ENCODE data around the gene SLC2A4RG. TPM values are rescaled to one million over a fixed set of nuclear protein-coding genes. Genes with fewer than 3 reads are reported as not detected.
A peak's percentile ranks its signal among the peaks of the same experiment; 100 is the strongest.

The SLC2A4RG gene
- total and polyA plus RNA-seq, 2 of the 4 experiments (the other 2 are of a cell fraction): 5.0 to 50.3 TPM

- Histone ChIP-seq H2AK9ac (replicated peaks; ENCODE audit: low read depth, low read length, poor library complexity) (peak overlapping the region; percentile 72), H4K8ac (ENCODE audit: low read depth in 2 of 2, low read length in 2 of 2) (no peak overlapping the region), H2BK5ac (ENCODE audit: low read depth, low read length, poor library complexity, severe bottlenecking) (no peak overlapping the region), H2BK20ac (ENCODE audit: low read depth, low read length) (no peak overlapping the region), H3K18ac (ENCODE audit: low read depth, low read length) (no peak overlapping the region), H2BK120ac (ENCODE audit: low read depth, low read length) (no peak overlapping the region), H3K4me3 (ENCODE audit: insufficient read depth, low read depth, low read length) (no peak overlapping the region), H3K27me3 (ENCODE audit: control insufficient read depth, insufficient read depth, low read length) (no peaks in the 10 kb centered on the region), H3K36me3 (ENCODE audit: control insufficient read depth, insufficient read depth, low read length) (peaks cover 13% of the 10 kb centered on the region; the same call in 1 of the 2 replicates), H3K27ac (ENCODE audit: insufficient read depth, low read length) (no peak overlapping the region), H2BK15ac (ENCODE audit: low read depth, low read length) (no peak overlapping the region), H3K4me2 (ENCODE audit: low read depth, low read length) (no peak overlapping the region), H2AFZ (replicated peaks; ENCODE audit: low read length, poor library complexity) (no peak overlapping the region), H3K9me1 (ENCODE audit: insufficient read depth, low read length) (no peaks in the 10 kb centered on the region), H3K9ac (ENCODE audit: low read depth, low read length) (no peak overlapping the region), H3K23ac (ENCODE audit: low read depth, low read length) (no peak overlapping the region), H3K4ac (ENCODE audit: low read depth, low read length) (no peak overlapping the region), H3K9me3 (ENCODE audit: control insufficient read depth, insufficient read depth, low read length) (no peaks in the 10 kb centered on the region), H4K91ac (ENCODE audit: insufficient read depth, low read depth, low read length) (no peak overlapping the region), H3K4me1 (ENCODE audit: control insufficient read depth, insufficient read depth, low read length) (peaks cover 21% of the 10 kb centered on the region), H3K56ac (ENCODE audit: extremely low read depth, insufficient read depth, low read length) (no peak overlapping the region), H4K20me1 (ENCODE audit: insufficient read depth, low read length) (no peaks in the 10 kb centered on the region), H2AK5ac (ENCODE audit: low read depth, low read length) (no peak overlapping the region), H4K5ac (ENCODE audit: low read depth, low read length) (no peak overlapping the region), H3K14ac (replicated peaks; ENCODE audit: low read depth, low read length) (no peak overlapping the region), H3K79me1 (ENCODE audit: low read depth in 1 of 2, low read length in 2 of 2) (peaks cover 11 to 32% of the 10 kb centered on the region in 2 experiments; a peak in 3 of 4 replicates)
- 96% methylated on average over 11 of the region's 37 CpGs; no CpG with 5 or more reads in 1 of the 2 experiments for WGBS, 2 experiments (ENCODE audit: extremely low coverage in 2 of 2, insufficient read length in 1 of 2)
- CTCF ChIA-PET: no interaction called here
- dilution Hi-C loops (cut with HindIII; ENCODE audit: low sequenced_read_pairs, unreplicated experiment): no loop called here
- DNase-seq (no peak), ATAC-seq (ENCODE audit: low read depth) (no peak)
- POLR2A ChIA-PET (ENCODE audit: unreplicated experiment): interaction anchor here (1.2 kb wide), 1 partner anchor 13 kb away, joined by 4 read pairs; the partner anchor contains the start of genes ARFRP1 and ZGPAT
- intact Hi-C loops (cut with micrococcal nuclease): no loop called here
- BruUV-seq (replicated peaks): no TSS peak
- TF ChIP-seq MXI1 (IDR thresholded peaks at IDR 0.05; ENCODE audit: borderline replicate concordance, low read depth, low read length): no peak
- no peak for TF ChIP-seq BHLHE40 (IDR thresholded peaks at IDR 0.05; ENCODE audit: low read depth, low read length)
- TF ChIP-seq RCOR1 (IDR thresholded peaks at IDR 0.05; ENCODE audit: insufficient replicate concordance, low read length): no peak
- no peak for TF ChIP-seq NFE2L2 (IDR thresholded peaks at IDR 0.05; ENCODE audit: low read depth, low read length)
- TF ChIP-seq CTCF (conservative IDR thresholded peaks at IDR 0.05; ENCODE audit: low read depth, low read length): no peak
- no peak for TF ChIP-seq CEBPB (IDR thresholded peaks at IDR 0.05; ENCODE audit: low read depth, low read length)
- no peak for TF ChIP-seq FOS (IDR thresholded peaks at IDR 0.05; ENCODE audit: low read depth, low read length)
- in situ Hi-C loops (cut with MboI; ENCODE audit: low sequenced_read_pairs): no loop called here
These were observed 44.8 kb upstream of the SLC2A4RG start for GRCh38 chr20:63694584-63695423.

Data from IMR-90 (cell line).